Loucy (cell line): ENCODE data around the gene OTOR.

Experiments
- EZH2phosphoT487 ChIP-seq: fragments of 200-600 bp; IDR thresholded peaks from 2 replicates; pipeline ENCODE4 v1.6.1; 2018; ENCODE audit warnings: antibody characterized with exemption, mild to moderate bottlenecking, moderate library complexity, borderline replicate concordance
- TF ChIP-seq, protein P1 (sequence below): fragments of 200-600 bp; sonication (generic); conservative IDR thresholded peaks from 2 replicates; pipeline ENCODE4 v1.5.1; 2014; ENCODE audit warnings: mild to moderate bottlenecking, antibody characterized with exemption, low read length

DNA sequence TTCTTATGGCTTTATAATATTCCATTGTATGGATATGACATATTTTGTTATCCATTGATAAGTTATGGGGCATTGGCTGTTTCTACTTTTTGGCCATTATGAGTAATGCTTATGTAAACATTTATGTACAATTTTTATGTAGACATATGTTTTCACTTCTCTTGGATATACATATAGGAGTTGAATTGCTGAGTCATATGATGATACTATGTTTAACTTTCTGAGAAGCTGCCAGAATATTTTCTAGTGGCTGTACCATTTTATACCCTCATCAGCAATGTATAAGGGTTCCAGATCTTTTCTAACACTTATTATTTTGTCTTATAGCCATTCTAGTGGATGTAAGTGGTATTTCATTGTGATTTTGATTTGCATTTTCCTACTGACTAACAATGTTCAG is 23.1 kb downstream of the OTOR start:
- TF ChIP-seq, protein P1, sequence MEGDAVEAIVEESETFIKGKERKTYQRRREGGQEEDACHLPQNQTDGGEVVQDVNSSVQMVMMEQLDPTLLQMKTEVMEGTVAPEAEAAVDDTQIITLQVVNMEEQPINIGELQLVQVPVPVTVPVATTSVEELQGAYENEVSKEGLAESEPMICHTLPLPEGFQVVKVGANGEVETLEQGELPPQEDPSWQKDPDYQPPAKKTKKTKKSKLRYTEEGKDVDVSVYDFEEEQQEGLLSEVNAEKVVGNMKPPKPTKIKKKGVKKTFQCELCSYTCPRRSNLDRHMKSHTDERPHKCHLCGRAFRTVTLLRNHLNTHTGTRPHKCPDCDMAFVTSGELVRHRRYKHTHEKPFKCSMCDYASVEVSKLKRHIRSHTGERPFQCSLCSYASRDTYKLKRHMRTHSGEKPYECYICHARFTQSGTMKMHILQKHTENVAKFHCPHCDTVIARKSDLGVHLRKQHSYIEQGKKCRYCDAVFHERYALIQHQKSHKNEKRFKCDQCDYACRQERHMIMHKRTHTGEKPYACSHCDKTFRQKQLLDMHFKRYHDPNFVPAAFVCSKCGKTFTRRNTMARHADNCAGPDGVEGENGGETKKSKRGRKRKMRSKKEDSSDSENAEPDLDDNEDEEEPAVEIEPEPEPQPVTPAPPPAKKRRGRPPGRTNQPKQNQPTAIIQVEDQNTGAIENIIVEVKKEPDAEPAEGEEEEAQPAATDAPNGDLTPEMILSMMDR: no peak
- TF ChIP-seq EZH2phosphoT487: no peak
